Peyer's patch (tissue), 4 donors: ENCODE measurements around the gene VAV3. TPM values are rescaled to one million over a fixed set of nuclear protein-coding genes. Genes with fewer than 3 reads are reported as not detected.

Experiments used
- DNase-seq, 3 donors: peaks; one replicate each; pipeline ENCODE4 v3.0.0-alpha.2; 2017 to 2019
- H3K27ac ChIP-seq, 4 donors: fragments of 200-600 bp; sonication (generic); one replicate each; pipeline ENCODE4 v1.5.1; 2016 to 2019
- H3K27me3 ChIP-seq, 2 donors: fragments of 200-600 bp; sonication (generic); one replicate each; pipeline ENCODE4 v1.5.1; 2019
- H3K36me3 ChIP-seq, 3 donors: fragments of 200-600 bp; sonication (generic); one replicate each; pipeline ENCODE4 v1.5.1; 2016 to 2019
- H3K4me1 ChIP-seq, 4 donors: fragments of 200-600 bp; sonication (generic); one replicate each; pipeline ENCODE4 v1.5.1; 2016 to 2019
- H3K4me3 ChIP-seq, 4 donors: fragments of 200-600 bp; sonication (generic); 1 replicate in 3 of 4; 2 replicates in 1 of 4; pipeline ENCODE4 v1.5.1; 2016 to 2019; ENCODE audit warnings: mild to moderate bottlenecking in 1 of 4
- H3K9me3 ChIP-seq, 4 donors: fragments of 200-600 bp; sonication (generic); one replicate each; pipeline ENCODE4 v1.5.1; 2016 to 2019; ENCODE audit warnings: mild to moderate bottlenecking in 1 of 4
- POLR2A ChIP-seq, 2 donors: fragments of 450-650 bp; IDR thresholded peaks; one replicate each; pipeline ENCODE4 v1.5.1; 2017; ENCODE audit warnings: antibody characterized with exemption in 2 of 2, mild to moderate bottlenecking in 2 of 2, moderate library complexity in 2 of 2
- total RNA-seq, 4 donors: library from RNA; depleted of rRNA; stranded (reverse); fragments of >200 nt; gene quantifications; one replicate each; pipeline ENCODE4 v1.1.0, GENCODE V29; 2016
- TF ChIP-seq, protein P1 (sequence below), 6 experiments: fragments of 450-650 bp in 4 of 6; fragments of 200-600 bp in 2 of 6; sonication (generic) in 1 of 6; IDR thresholded peaks; one replicate each; pipeline ENCODE4 v1.5.1; 2017 to 2019; ENCODE audit warnings: antibody characterized with exemption in 6 of 6, mild to moderate bottlenecking in 3 of 6, moderate library complexity in 1 of 6

Gene VAV3
- total RNA-seq, 4 donors from 2014 or later = 32.1 to 60.9 (median 41.5) TPM

DNA sequence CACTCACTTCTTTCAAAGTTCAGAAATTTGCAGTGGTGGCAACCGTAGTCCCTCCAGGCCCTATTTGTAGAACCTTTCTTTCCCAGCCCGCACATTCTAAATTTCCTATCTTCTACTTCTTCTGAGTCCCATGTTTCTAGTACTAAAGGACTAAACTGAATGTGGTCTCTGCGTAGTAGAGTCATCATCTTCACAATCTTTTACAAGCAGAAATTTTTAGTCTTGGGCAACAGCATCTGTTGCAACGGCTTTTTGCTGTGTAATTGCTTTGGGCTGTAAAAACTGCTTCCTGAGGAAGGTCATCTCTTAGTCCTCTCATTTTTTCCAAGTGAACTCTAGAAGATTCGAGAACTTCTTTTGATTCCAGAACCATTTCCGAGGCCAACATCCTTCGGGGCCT is 23.9 kb downstream of the VAV3 start:
- no peak for TF ChIP-seq POLR2A (IDR thresholded peaks at IDR 0.05)
- TF ChIP-seq, protein P1, sequence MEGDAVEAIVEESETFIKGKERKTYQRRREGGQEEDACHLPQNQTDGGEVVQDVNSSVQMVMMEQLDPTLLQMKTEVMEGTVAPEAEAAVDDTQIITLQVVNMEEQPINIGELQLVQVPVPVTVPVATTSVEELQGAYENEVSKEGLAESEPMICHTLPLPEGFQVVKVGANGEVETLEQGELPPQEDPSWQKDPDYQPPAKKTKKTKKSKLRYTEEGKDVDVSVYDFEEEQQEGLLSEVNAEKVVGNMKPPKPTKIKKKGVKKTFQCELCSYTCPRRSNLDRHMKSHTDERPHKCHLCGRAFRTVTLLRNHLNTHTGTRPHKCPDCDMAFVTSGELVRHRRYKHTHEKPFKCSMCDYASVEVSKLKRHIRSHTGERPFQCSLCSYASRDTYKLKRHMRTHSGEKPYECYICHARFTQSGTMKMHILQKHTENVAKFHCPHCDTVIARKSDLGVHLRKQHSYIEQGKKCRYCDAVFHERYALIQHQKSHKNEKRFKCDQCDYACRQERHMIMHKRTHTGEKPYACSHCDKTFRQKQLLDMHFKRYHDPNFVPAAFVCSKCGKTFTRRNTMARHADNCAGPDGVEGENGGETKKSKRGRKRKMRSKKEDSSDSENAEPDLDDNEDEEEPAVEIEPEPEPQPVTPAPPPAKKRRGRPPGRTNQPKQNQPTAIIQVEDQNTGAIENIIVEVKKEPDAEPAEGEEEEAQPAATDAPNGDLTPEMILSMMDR (IDR thresholded peaks at IDR 0.05) = no peak
- H3K4me1 ChIP-seq = peaks cover 0 to 10% (median 3%) of the 10 kb centered on the region in 4 donors
- H3K9me3 ChIP-seq = no peaks in the 10 kb centered on the region
- no peak for DNase-seq
- H3K27ac ChIP-seq = no peak overlapping the region
- no peaks in the 10 kb centered on the region for H3K27me3 ChIP-seq
- H3K4me3 ChIP-seq = no peak overlapping the region
- H3K36me3 ChIP-seq = no peaks in the 10 kb centered on the region

- no peak for DNase-seq
- Histone ChIP-seq H3K36me3 (no peaks in the 10 kb centered on the region), H3K4me3 (no peak overlapping the region), H3K27ac (no peak overlapping the region), H3K9me3 (no peaks in the 10 kb centered on the region), H3K27me3 (no peaks in the 10 kb centered on the region), H3K4me1 (peaks cover 0 to 13% (median 3%) of the 10 kb centered on the region in 4 donors)
- no peak for TF ChIP-seq POLR2A (IDR thresholded peaks at IDR 0.05)
- TF ChIP-seq, protein P1 (IDR thresholded peaks at IDR 0.05) = no peak
Measured at GRCh38 chr1:107940701-107941100, 24.3 kb downstream of the VAV3 start.

- H3K9me3 ChIP-seq = no peaks in the 10 kb centered on the region
- TF ChIP-seq, protein P1 (IDR thresholded peaks at IDR 0.05) = no peak
- TF ChIP-seq POLR2A (IDR thresholded peaks at IDR 0.05) = no peak
- no peaks in the 10 kb centered on the region for H3K36me3 ChIP-seq
- H3K27me3 ChIP-seq = no peaks in the 10 kb centered on the region
- peaks cover 0 to 13% (median 3%) of the 10 kb centered on the region in 4 donors for H3K4me1 ChIP-seq
- no peak overlapping the region for H3K4me3 ChIP-seq
- H3K27ac ChIP-seq = no peak overlapping the region
- DNase-seq = no peak
Measured at GRCh38 chr1:107940017-107940577, 24.9 kb downstream of the VAV3 start.

DNA sequence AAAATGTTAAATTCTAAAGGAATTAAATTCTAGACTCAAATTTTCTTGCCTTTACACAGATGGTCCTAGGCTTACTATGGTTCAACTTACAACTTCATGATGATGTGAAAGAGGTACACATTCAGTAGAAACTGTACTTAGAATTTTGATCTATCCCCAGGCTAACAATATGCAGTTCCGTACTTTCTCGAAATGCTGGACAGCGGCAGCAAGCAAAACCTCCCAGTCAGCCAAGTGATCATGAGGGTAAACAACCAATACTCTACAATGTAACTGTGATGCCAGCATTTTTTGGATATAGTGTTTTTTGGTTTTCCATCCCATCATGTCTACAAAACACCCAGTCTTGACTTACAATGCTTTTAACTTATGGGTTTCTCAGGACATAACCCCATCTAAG is 25.7 kb downstream of the VAV3 start:
- no peak for TF ChIP-seq POLR2A (IDR thresholded peaks at IDR 0.05)
- TF ChIP-seq, protein P1 (IDR thresholded peaks at IDR 0.05) = no peak
- Histone ChIP-seq H3K4me3 (no peak overlapping the region), H3K27ac (no peak overlapping the region), H3K4me1 (peaks cover 0 to 13% (median 3%) of the 10 kb centered on the region in 4 donors), H3K9me3 (no peaks in the 10 kb centered on the region), H3K36me3 (no peaks in the 10 kb centered on the region), H3K27me3 (no peaks in the 10 kb centered on the region)
- DNase-seq = no peak

DNA sequence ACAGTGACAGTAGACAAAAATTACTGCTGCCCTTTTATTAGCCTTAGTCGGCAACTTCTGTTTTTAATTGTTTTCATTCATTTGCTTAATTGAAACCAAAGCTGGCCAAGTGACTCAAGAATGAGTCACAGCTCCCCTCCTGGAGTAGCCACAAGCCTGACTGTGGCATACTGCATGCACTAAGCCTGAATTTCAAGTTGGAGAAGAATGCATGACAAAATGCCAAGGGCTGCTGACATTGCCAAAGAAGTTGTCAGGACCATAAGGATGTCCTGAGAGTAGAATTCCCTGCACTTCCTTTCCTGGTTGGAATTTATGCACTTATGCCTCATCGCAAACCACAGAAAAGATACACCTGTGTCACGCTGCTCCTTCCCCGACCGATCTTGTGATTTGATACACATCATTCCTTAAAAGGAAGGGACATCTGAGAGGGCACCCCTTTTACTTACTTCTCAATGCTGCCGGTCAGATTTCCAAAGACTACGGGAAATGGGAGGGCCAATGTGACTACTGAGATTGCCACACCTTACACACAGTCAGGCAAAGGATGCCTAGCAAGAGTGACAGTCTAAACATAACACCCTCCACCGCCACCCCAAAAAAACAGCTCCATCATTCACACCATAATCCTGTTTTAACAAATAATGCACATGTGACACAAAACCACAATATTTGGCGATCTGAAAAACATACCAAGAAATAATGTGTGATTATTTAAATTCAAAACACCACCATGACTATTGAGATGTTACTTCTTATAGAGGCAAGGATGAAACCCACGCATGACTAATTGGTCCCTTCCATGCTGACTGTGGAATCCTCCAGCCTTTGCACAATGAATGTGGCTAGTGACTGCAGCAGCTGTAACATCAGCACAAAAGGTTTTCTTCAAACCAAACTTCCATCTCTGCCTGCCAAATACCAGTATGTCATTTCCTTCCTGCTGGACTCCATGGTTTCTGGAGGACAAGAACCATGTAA is 28.2 kb downstream of the VAV3 start:
- peaks cover 0 to 13% (median 3%) of the 10 kb centered on the region in 4 donors for H3K4me1 ChIP-seq
- H3K36me3 ChIP-seq = no peaks in the 10 kb centered on the region
- no peak overlapping the region for H3K4me3 ChIP-seq
- no peaks in the 10 kb centered on the region for H3K27me3 ChIP-seq
- H3K27ac ChIP-seq = no peak overlapping the region
- no peaks in the 10 kb centered on the region for H3K9me3 ChIP-seq
- peak in 1 of 3 donors; percentile 31 for DNase-seq
- TF ChIP-seq, protein P1 (IDR thresholded peaks at IDR 0.05) = no peak
- no peak for TF ChIP-seq POLR2A (IDR thresholded peaks at IDR 0.05)
